ENCODE results near the gene ARPC2. TPM values are rescaled to one million over a fixed set of nuclear protein-coding genes. Genes with fewer than 3 reads are reported as not detected.
A peak's percentile ranks its signal among the peaks of the same experiment; 100 is the strongest.

ARPC2 gene
- total RNA-seq, 1 donor from 2014 or later: 153 TPM

- DNase-seq (ENCODE audit: low spot score, unreplicated experiment): no peak
- Mint-ChIP-seq H3K36me3 (ENCODE audit: insufficient read depth) (no peaks in the 10 kb centered on the region), H3K4me1 (ENCODE audit: low read depth) (peaks cover 21% of the 10 kb centered on the region), H3K9me3 (ENCODE audit: low read depth) (no peaks in the 10 kb centered on the region), H3K27me3 (peaks cover 6% of the 10 kb centered on the region), H3K4me3 (ENCODE audit: low read depth) (peak overlapping the region; percentile 87), H3K27ac (peak overlapping the region; percentile 97)
- TF ChIP-seq CTCF (IDR thresholded peaks at IDR 0.05; ENCODE audit: unreplicated experiment): no peak
Observed at GRCh38 chr2:218216336-218216673, 684 bp upstream of the ARPC2 start.

- TF ChIP-seq CTCF (IDR thresholded peaks at IDR 0.05; ENCODE audit: unreplicated experiment): no peak
- Mint-ChIP-seq H3K4me1 (ENCODE audit: low read depth) (peaks cover 23% of the 10 kb centered on the region), H3K27ac (peak overlapping the region; percentile 87), H3K4me3 (ENCODE audit: low read depth) (peak overlapping the region; percentile 87), H3K36me3 (ENCODE audit: insufficient read depth) (no peaks in the 10 kb centered on the region), H3K27me3 (no peaks in the 10 kb centered on the region), H3K9me3 (ENCODE audit: low read depth) (no peaks in the 10 kb centered on the region)
- peak; percentile 12 for DNase-seq (ENCODE audit: low spot score, unreplicated experiment)
Observed at GRCh38 chr2:218217360-218218267, 625 bp downstream of the ARPC2 start.

- H3K27ac Mint-ChIP-seq: peak overlapping the region; percentile 87
- H3K4me1 Mint-ChIP-seq (ENCODE audit: low read depth): peaks cover 25% of the 10 kb centered on the region
- H3K36me3 Mint-ChIP-seq (ENCODE audit: insufficient read depth): no peaks in the 10 kb centered on the region
- H3K9me3 Mint-ChIP-seq (ENCODE audit: low read depth): no peaks in the 10 kb centered on the region
- TF ChIP-seq CTCF (IDR thresholded peaks at IDR 0.05; ENCODE audit: unreplicated experiment): no peak
- H3K4me3 Mint-ChIP-seq (ENCODE audit: low read depth): peak overlapping the region; percentile 87
- DNase-seq (ENCODE audit: low spot score, unreplicated experiment): no peak
- H3K27me3 Mint-ChIP-seq: no peaks in the 10 kb centered on the region
Observed at GRCh38 chr2:218218268-218219185, 1.5 kb downstream of the ARPC2 start.

GRCh38 chr2:218219934-218220333 is 2.9 kb downstream of the ARPC2 start:
- H3K4me3 Mint-ChIP-seq (ENCODE audit: low read depth): no peak overlapping the region
- peak overlapping the region; percentile 12 for H3K27ac Mint-ChIP-seq
- DNase-seq (ENCODE audit: low spot score, unreplicated experiment): no peak
- H3K9me3 Mint-ChIP-seq (ENCODE audit: low read depth): no peaks in the 10 kb centered on the region
- no peaks in the 10 kb centered on the region for H3K27me3 Mint-ChIP-seq
- H3K4me1 Mint-ChIP-seq (ENCODE audit: low read depth): peaks cover 25% of the 10 kb centered on the region
- no peak for TF ChIP-seq CTCF (IDR thresholded peaks at IDR 0.05; ENCODE audit: unreplicated experiment)
- no peaks in the 10 kb centered on the region for H3K36me3 Mint-ChIP-seq (ENCODE audit: insufficient read depth)

- Mint-ChIP-seq H3K27me3 (no peaks in the 10 kb centered on the region), H3K9me3 (ENCODE audit: low read depth) (no peaks in the 10 kb centered on the region), H3K36me3 (ENCODE audit: insufficient read depth) (no peaks in the 10 kb centered on the region), H3K4me1 (ENCODE audit: low read depth) (peaks cover 25% of the 10 kb centered on the region), H3K4me3 (ENCODE audit: low read depth) (no peak overlapping the region), H3K27ac (no peak overlapping the region)
- TF ChIP-seq CTCF (IDR thresholded peaks at IDR 0.05; ENCODE audit: unreplicated experiment): no peak
- DNase-seq (ENCODE audit: low spot score, unreplicated experiment): no peak
Observed at GRCh38 chr2:218221000-218221399, 4.0 kb downstream of the ARPC2 start.
